ENCODE measurements around the gene PEX11G.

Gene PEX11G

DNA sequence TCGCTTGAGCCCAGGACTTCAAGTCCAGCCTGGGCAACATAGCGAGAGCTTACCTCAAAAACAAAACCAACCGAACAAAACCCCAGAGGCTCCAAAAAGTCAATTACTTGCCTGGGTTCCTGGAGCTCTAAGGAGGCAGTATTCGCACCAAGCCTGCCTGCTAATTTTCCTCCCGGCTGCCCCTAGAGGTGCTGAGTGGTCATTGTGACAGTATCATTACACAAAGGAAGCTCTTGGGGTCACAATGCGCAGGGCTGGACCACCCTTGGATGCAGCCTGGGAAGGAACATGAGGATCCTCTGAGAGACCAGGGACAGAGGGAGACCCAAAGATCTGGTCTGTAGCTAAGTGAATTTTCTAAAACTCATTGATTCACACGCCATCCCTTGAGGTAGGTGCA lies 8.5 kb upstream of the PEX11G start:
- no peaks in the 10 kb centered on the region for H3K79me2 ChIP-seq (ENCODE audit: insufficient read depth, low read length)

DNA sequence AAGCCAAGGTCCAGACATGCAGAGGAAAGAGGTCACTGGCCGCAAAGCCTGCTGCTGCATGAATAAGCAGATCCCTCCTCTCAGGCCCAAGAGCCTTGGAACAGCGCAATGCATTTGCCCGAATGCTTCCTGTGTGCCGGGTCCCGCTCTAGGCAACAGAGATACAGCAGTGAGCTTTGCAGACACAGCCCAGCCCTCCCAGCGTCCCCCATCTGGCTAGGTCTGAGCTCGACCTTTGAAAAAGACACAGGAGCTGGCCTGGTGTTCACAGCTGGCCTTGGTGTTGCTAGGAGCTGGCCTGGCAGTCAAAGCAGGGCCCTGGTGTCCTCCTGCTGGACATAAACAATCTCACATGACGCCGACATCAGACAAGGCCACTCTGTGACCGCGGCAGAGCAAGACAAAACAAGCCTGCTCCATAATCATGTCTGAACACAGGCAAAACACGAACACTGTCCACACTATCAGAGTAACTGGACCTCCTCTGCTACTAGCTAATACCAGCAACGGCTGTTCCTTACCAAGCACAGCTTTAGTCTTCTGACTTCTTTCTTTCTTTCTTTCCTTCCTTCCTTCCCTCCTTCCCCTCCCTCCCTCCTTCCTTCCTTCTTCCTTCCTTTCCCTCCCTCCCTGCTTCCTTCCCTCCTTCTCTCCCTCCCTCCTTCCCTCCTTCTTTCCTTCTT lies 5.7 kb upstream of the PEX11G start:
- no peak overlapping the region for H3K9ac ChIP-seq (ENCODE audit: low read length)
- TF ChIP-seq, protein P1, sequence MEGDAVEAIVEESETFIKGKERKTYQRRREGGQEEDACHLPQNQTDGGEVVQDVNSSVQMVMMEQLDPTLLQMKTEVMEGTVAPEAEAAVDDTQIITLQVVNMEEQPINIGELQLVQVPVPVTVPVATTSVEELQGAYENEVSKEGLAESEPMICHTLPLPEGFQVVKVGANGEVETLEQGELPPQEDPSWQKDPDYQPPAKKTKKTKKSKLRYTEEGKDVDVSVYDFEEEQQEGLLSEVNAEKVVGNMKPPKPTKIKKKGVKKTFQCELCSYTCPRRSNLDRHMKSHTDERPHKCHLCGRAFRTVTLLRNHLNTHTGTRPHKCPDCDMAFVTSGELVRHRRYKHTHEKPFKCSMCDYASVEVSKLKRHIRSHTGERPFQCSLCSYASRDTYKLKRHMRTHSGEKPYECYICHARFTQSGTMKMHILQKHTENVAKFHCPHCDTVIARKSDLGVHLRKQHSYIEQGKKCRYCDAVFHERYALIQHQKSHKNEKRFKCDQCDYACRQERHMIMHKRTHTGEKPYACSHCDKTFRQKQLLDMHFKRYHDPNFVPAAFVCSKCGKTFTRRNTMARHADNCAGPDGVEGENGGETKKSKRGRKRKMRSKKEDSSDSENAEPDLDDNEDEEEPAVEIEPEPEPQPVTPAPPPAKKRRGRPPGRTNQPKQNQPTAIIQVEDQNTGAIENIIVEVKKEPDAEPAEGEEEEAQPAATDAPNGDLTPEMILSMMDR (IDR thresholded peaks at IDR 0.05; ENCODE audit: insufficient read depth, low read length, poor library complexity, severe bottlenecking): no peak
- no peak for TF ChIP-seq EZH2phosphoT487 (conservative IDR thresholded peaks at IDR 0.05; ENCODE audit: low read length)
- H3K4me2 ChIP-seq (ENCODE audit: low read depth, low read length, poor library complexity, severe bottlenecking): no peak overlapping the region
- no peak overlapping the region for H3K27ac ChIP-seq (ENCODE audit: low read depth, low read length)
- H2AFZ ChIP-seq (ENCODE audit: low read depth, low read length, severe bottlenecking): no peak overlapping the region
- H3K79me2 ChIP-seq (ENCODE audit: insufficient read depth, low read length): no peaks in the 10 kb centered on the region
- no peak overlapping the region for H3K4me3 ChIP-seq (ENCODE audit: insufficient read depth, low read length, poor library complexity, severe bottlenecking)
- H3K9me3 ChIP-seq (ENCODE audit: insufficient read depth, low read length): no peaks in the 10 kb centered on the region
- H3K36me3 ChIP-seq (ENCODE audit: low read length): no peaks in the 10 kb centered on the region
- H4K20me1 ChIP-seq (ENCODE audit: low read depth, low read length): no peaks in the 10 kb centered on the region
- H3K9me2 ChIP-seq (replicated peaks; ENCODE audit: insufficient read depth, low read length): no peaks in the 10 kb centered on the region
- no peaks in the 10 kb centered on the region for H3F3A ChIP-seq (ENCODE audit: insufficient read depth)
- no peaks in the 10 kb centered on the region for H3K27me3 ChIP-seq (ENCODE audit: low read length)

More for the DNA sequence above, 8.5 kb upstream of the PEX11G start:
- Histone ChIP-seq H3K27me3 (ENCODE audit: low read length) (no peaks in the 10 kb centered on the region), H2AFZ (ENCODE audit: low read depth, low read length, severe bottlenecking) (no peak overlapping the region), H3K36me3 (ENCODE audit: low read length) (no peaks in the 10 kb centered on the region), H3K27ac (ENCODE audit: low read depth, low read length) (no peak overlapping the region), H3K4me3 (ENCODE audit: insufficient read depth, low read length, poor library complexity, severe bottlenecking) (no peak overlapping the region), H3K4me2 (ENCODE audit: low read depth, low read length, poor library complexity, severe bottlenecking) (no peak overlapping the region), H4K20me1 (ENCODE audit: low read depth, low read length) (no peaks in the 10 kb centered on the region), H3F3A (ENCODE audit: insufficient read depth) (no peaks in the 10 kb centered on the region), H3K9ac (ENCODE audit: low read length) (no peak overlapping the region), H3K9me3 (ENCODE audit: insufficient read depth, low read length) (no peaks in the 10 kb centered on the region), H3K9me2 (replicated peaks; ENCODE audit: insufficient read depth, low read length) (no peaks in the 10 kb centered on the region)
- no peak for TF ChIP-seq EZH2phosphoT487 (conservative IDR thresholded peaks at IDR 0.05; ENCODE audit: low read length)
- TF ChIP-seq, protein P1 (IDR thresholded peaks at IDR 0.05; ENCODE audit: insufficient read depth, low read length, poor library complexity, severe bottlenecking): peak; percentile 23

DNA sequence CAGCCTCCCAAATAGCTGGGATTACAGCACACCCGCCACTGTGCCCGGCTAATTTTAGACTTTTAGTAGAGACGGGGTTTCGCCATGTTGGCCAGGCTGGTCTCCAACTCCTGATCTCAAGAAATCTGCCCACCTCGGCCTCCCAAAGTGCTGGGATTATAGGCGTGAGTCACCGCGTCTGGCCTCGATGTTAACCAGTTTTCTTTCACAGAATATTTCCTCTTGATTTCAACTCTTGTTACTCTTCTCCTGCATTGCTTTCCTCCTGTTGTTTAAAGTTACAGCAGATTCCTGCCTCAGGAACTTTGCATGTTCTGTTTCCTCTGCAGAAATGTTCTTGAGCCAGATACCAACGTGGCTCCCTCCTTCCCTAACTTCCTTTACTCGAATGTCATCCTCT lies 3.7 kb upstream of the PEX11G start:
- H3K79me2 ChIP-seq (ENCODE audit: insufficient read depth, low read length): no peaks in the 10 kb centered on the region
- no peaks in the 10 kb centered on the region for H3K27me3 ChIP-seq (ENCODE audit: low read length)
- H3K4me2 ChIP-seq (ENCODE audit: low read depth, low read length, poor library complexity, severe bottlenecking): no peak overlapping the region
- no peak overlapping the region for H3K27ac ChIP-seq (ENCODE audit: low read depth, low read length)
- no peak for TF ChIP-seq EZH2phosphoT487 (conservative IDR thresholded peaks at IDR 0.05; ENCODE audit: low read length)
- TF ChIP-seq, protein P1 (IDR thresholded peaks at IDR 0.05; ENCODE audit: insufficient read depth, low read length, poor library complexity, severe bottlenecking): no peak
- H3K9ac ChIP-seq (ENCODE audit: low read length): no peak overlapping the region
- no peaks in the 10 kb centered on the region for H3K36me3 ChIP-seq (ENCODE audit: low read length)
- no peaks in the 10 kb centered on the region for H3K9me2 ChIP-seq (replicated peaks; ENCODE audit: insufficient read depth, low read length)
- H3K9me3 ChIP-seq (ENCODE audit: insufficient read depth, low read length): no peaks in the 10 kb centered on the region
- no peaks in the 10 kb centered on the region for H4K20me1 ChIP-seq (ENCODE audit: low read depth, low read length)
- no peak overlapping the region for H2AFZ ChIP-seq (ENCODE audit: low read depth, low read length, severe bottlenecking)
- H3K4me3 ChIP-seq (ENCODE audit: insufficient read depth, low read length, poor library complexity, severe bottlenecking): no peak overlapping the region
- H3F3A ChIP-seq (ENCODE audit: insufficient read depth): no peaks in the 10 kb centered on the region

Data from SU-DHL-6 (cell line).